RWPE2 (cell line): Measurements from ENCODE around the gene NUDT22.
A peak's percentile ranks its signal among the peaks of the same experiment; 100 is the strongest.

Experiments used
- ATAC-seq: fragments of 200-7000 bp; cut with Tn5 transposase; 3 replicates; pipeline ENCODE4 v1.9.1; 2021; ENCODE audit warnings: low read depth
- DNase-seq: peaks from one replicate; pipeline ENCODE4 v3.0.0-alpha.2; 2020; ENCODE audit warnings: low spot score
- H3K27ac ChIP-seq: fragments of 450-650 bp; 2 replicates; pipeline ENCODE4 v1.5.1; 2017; ENCODE audit warnings: mild to moderate bottlenecking; ENCODE audit not compliant: poor library complexity, severe bottlenecking
- H3K27me3 ChIP-seq: fragments of 250-450 bp; sonication (Bioruptor Pico); 2 replicates; pipeline ENCODE4 v1.5.1; 2021; ENCODE audit warnings: mild to moderate bottlenecking, moderate library complexity; ENCODE audit not compliant: insufficient read depth, poor library complexity, severe bottlenecking
- H3K36me3 ChIP-seq: fragments of 250-450 bp; sonication (Bioruptor Pico); 2 replicates; pipeline ENCODE4 v1.5.1; 2020; ENCODE audit warnings: low read depth, mild to moderate bottlenecking, moderate library complexity
- H3K4me1 ChIP-seq: fragments of 250-450 bp; sonication (Bioruptor Pico); 2 replicates; pipeline ENCODE4 v1.5.1; 2021; ENCODE audit warnings: mild to moderate bottlenecking, moderate library complexity; ENCODE audit not compliant: insufficient read depth, poor library complexity, severe bottlenecking
- H3K4me3 ChIP-seq: fragments of 250-450 bp; sonication (Bioruptor Pico); 2 replicates; pipeline ENCODE4 v1.5.1; 2021; ENCODE audit warnings: mild to moderate bottlenecking, moderate library complexity; ENCODE audit not compliant: severe bottlenecking
- H3K9me3 ChIP-seq: fragments of 250-450 bp; sonication (Bioruptor Pico); 2 replicates; pipeline ENCODE4 v1.5.1; 2021; ENCODE audit warnings: mild to moderate bottlenecking, moderate library complexity; ENCODE audit not compliant: severe bottlenecking
- TF ChIP-seq, protein P1 (sequence below): fragments of 450-650 bp; IDR thresholded peaks from one replicate; pipeline ENCODE4 v1.5.1; 2017; ENCODE audit warnings: mild to moderate bottlenecking, moderate library complexity; ENCODE audit not compliant: poor library complexity, severe bottlenecking

The NUDT22 gene

DNA sequence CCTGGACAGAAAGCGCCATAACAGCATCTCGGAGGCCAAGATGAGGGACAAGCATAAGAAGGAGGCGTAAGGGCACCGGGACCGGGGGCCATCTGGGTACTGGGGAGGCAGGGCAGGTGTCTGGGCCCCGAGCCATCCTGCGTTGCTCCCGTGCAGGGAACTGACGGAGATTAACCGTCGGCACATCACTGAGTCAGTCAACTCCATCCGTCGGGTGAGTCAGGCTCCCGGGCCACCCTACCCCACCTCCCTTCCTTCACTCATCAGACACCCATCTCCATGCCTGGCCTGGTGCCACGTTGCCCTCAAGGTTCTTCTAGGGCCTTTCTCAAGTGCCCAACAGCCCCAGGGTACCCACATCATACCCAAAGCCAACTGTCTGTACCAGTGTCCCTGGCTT lies 40.3 kb downstream of the NUDT22 start:
- no peaks in the 10 kb centered on the region for H3K9me3 ChIP-seq
- no peak overlapping the region for H3K4me3 ChIP-seq
- no peak for DNase-seq
- TF ChIP-seq, protein P1, sequence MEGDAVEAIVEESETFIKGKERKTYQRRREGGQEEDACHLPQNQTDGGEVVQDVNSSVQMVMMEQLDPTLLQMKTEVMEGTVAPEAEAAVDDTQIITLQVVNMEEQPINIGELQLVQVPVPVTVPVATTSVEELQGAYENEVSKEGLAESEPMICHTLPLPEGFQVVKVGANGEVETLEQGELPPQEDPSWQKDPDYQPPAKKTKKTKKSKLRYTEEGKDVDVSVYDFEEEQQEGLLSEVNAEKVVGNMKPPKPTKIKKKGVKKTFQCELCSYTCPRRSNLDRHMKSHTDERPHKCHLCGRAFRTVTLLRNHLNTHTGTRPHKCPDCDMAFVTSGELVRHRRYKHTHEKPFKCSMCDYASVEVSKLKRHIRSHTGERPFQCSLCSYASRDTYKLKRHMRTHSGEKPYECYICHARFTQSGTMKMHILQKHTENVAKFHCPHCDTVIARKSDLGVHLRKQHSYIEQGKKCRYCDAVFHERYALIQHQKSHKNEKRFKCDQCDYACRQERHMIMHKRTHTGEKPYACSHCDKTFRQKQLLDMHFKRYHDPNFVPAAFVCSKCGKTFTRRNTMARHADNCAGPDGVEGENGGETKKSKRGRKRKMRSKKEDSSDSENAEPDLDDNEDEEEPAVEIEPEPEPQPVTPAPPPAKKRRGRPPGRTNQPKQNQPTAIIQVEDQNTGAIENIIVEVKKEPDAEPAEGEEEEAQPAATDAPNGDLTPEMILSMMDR, result no peak
- H3K27me3 ChIP-seq, result no peaks in the 10 kb centered on the region
- H3K36me3 ChIP-seq, result peaks cover 44% of the 10 kb centered on the region
- H3K27ac ChIP-seq, result peak overlapping the region; percentile 92
- H3K4me1 ChIP-seq, result peaks cover 24% of the 10 kb centered on the region
- no peak for ATAC-seq

DNA sequence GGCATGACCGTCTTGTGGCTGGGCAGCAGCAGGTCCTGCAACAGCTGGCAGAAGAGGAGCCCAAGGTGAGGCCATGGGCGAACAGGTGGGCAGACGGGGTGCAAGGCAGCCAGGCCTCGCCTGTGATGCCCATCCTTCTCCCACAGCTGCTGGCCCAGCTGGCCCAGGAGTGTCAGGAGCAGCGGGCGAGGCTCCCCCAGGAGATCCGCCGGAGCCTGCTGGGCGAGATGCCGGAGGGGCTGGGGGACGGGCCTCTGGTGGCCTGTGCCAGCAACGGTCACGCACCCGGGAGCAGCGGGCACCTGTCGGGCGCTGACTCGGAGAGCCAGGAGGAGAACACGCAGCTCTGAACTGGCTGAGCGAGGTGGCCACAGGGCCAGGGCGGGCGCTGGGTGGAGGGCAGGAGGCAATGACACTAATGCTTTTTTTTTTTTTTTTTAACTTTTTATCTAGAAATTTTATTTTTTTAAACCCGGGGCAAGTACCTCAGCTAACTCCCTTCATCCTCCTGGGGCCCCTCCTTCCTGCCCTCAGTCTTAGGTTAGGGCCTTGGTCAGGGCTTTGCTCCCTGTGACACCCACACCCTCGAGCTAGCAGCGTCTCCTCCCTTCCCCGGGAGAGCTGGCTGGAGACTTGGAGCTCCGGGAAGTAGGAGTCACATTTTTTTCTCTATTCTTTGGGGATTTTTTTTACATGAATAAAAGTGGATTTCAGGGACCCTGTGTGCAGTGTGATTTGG lies 41.3 kb downstream of the NUDT22 start:
- Histone ChIP-seq H3K36me3 (peaks cover 38% of the 10 kb centered on the region), H3K27me3 (no peaks in the 10 kb centered on the region)
- no peak for DNase-seq

DNA sequence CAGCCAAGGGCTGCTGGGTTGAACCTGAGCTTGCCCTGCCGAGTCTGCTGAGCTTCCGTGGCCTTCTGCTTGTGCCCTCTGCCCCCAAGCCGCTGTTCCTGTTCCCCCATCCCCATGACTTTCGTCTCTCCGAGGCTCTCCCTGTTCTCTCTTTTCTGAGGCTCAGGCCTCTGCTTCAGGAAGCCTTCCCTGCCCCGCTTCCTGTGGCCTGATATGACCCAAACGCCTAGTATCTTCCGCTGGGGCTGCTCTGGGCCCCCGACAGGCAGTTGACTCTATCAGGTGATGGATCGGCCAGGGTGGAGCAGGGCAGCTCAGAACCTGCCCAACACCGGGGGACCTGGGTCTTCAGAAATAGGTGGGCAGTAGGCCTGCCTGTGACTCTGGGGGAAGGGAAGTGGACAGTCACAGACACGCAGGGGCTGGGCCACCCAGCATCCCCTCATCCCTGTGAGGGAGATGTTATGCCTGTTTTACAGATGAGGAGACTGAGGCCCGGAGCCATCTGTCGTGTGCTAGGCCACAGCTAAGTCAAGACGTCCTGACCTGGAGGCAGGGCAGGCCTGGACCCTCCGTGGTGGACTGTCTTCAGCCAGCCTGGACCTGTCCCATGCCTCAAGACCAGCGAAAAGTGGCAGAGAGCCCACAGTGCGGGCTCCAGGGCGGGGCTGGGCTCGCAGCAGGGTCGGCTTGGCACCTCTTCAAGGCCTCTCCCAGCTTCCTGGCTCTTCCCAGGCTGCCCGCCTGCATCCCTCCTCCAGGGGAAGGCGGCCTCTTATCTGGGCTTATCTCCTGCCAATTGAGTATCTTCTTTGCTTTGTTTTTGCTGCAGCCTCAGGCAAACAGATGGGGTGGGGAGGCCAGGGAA lies 42.2 kb downstream of the NUDT22 start:
- H3K36me3 ChIP-seq, result peaks cover 30% of the 10 kb centered on the region
- TF ChIP-seq, protein P1, result no peak
- no peaks in the 10 kb centered on the region for H3K27me3 ChIP-seq
- no peak overlapping the region for H3K4me3 ChIP-seq
- DNase-seq, result no peak
- H3K9me3 ChIP-seq, result no peaks in the 10 kb centered on the region
- H3K27ac ChIP-seq, result peak overlapping the region; percentile 92
- ATAC-seq, result peak; percentile 26
- peaks cover 20% of the 10 kb centered on the region for H3K4me1 ChIP-seq

More for the DNA sequence above, 41.3 kb downstream of the NUDT22 start:
- peaks cover 27% of the 10 kb centered on the region for H3K4me1 ChIP-seq
- ATAC-seq, result no peak
- TF ChIP-seq, protein P1, result no peak
- no peaks in the 10 kb centered on the region for H3K9me3 ChIP-seq
- H3K27ac ChIP-seq, result peak overlapping the region; percentile 92
- no peak overlapping the region for H3K4me3 ChIP-seq

DNA sequence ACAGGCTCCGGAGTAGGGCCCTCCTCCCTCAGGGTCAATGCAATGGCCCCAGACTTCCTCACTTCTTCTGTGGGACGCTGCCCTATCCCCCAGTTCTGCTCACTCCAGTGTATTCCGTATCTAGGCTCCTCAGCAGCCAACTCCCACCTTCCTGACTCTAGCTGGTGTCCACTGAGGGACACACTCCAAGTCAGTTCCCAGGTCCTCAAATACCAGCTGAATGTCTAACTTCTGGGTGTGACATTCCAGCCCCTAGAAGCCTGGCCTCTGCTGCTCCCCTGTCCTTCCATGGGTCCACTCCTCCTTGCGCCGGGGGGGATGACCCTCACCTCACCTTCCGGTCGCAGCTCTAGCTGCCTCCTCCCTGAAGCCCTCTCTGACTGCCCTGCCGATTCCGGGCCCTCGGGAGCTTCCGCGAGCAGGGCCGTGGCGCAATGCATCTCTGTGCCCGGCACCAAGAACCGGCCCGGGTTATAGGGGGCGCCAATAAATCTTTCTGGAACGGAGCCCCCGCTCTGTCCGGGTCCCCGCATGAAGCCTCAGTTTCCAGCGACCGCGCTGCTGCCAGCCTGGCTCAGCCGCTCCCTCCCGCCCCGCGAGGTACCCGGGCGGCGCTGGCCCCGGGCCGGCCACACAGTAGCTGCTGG lies 42.9 kb downstream of the NUDT22 start:
- peak; percentile 8 for ATAC-seq
- H3K27ac ChIP-seq, result peak overlapping the region; percentile 92
- peak overlapping the region; percentile 38 for H3K4me3 ChIP-seq
- DNase-seq, result no peak
- H3K27me3 ChIP-seq, result no peaks in the 10 kb centered on the region
- H3K36me3 ChIP-seq, result peaks cover 22% of the 10 kb centered on the region
- H3K4me1 ChIP-seq, result peaks cover 19% of the 10 kb centered on the region
- H3K9me3 ChIP-seq, result no peaks in the 10 kb centered on the region
- TF ChIP-seq, protein P1, result peak; percentile 19
